ENCODE results near the gene RAPGEF1. TPM values are rescaled to one million over a fixed set of nuclear protein-coding genes. Genes with fewer than 3 reads are reported as not detected.

RAPGEF1 gene
- total RNA-seq, 1 donor from 2014 or later = 31.3 TPM

GRCh38 chr9:131529597-131530545, 210.0 kb downstream of the RAPGEF1 start:
- DNase-seq (ENCODE audit: low read depth) = no peak

- DNase-seq (ENCODE audit: low read depth) = no peak
Observed at GRCh38 chr9:131528886-131529505, 210.9 kb downstream of the RAPGEF1 start.

GRCh38 chr9:131528186-131528585, 211.7 kb downstream of the RAPGEF1 start:
- no peak for DNase-seq (ENCODE audit: low read depth)

Other genes with a start within 250 kb of the RAPGEF1 start
- gene POMT1, start 237.2 kb downstream of the RAPGEF1 start, total RNA-seq = 33.7 and 44.7 TPM in 2 replicates
- 12.2 and 18.4 TPM in 2 replicates for gene UCK1, start 208.8 kb downstream of the RAPGEF1 start, total RNA-seq
- gene PRRT1B, start 194.6 kb downstream of the RAPGEF1 start, total RNA-seq = 0.20 TPM in 1 of 2 replicates, not detected in the other